Bone marrow (tissue), 2 donors: Measurements from ENCODE around the gene GNPTG.

ENCODE experiments used
- DNase-seq, 2 donors: peaks; one replicate each; lab custom pipeline; 2025; lab: John Stamatoyannopoulos, UW

The GNPTG gene

DNA sequence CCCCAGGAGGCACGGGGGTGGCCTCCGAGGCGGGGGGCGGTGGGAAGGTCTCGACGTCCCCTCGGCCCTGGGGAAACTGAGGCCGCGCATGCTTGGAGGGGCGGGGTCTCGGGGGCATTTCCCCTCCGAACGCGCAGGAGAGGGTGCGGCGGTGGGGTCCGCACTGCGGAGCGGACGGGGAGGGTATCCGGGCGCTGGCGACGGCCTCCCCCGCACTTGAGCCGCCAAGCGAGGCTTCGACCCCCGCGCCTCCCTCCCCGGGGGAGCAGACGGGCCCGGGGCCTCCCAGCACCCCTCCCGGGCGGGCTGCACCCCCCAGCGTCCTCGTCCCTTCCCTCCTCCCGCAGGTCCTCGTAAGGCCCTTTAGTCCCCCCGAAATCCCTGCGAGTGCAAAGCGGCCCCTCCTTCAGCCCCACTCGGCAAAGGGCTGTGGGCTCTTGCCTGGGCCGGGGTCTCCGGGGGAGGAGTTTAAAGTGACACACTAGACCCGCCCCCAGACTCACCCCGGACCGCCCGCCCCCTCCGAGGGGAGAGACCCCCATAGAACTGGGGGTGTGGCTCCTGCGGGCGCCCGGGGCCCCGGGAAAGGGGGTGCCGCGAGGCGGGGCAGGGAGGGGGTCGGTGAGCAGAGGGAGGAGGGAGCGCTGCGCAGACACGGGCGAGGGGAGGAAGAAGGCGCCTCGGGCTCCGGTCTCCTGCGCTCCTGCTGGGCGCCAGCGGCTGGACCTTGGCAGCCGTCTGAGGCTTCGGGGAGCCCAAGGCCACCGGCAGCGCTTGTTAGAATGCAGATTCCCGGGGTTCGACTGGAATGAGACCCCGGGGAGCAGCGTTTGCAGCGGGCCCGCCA, 17.7 kb upstream of the GNPTG start:
- DNase-seq, result no peak

- no peak for DNase-seq
Measured at GRCh38 chr16:1334739-1335138, 17.0 kb upstream of the GNPTG start.

GRCh38 chr16:1335211-1335971, 16.3 kb upstream of the GNPTG start:
- no peak for DNase-seq

DNA sequence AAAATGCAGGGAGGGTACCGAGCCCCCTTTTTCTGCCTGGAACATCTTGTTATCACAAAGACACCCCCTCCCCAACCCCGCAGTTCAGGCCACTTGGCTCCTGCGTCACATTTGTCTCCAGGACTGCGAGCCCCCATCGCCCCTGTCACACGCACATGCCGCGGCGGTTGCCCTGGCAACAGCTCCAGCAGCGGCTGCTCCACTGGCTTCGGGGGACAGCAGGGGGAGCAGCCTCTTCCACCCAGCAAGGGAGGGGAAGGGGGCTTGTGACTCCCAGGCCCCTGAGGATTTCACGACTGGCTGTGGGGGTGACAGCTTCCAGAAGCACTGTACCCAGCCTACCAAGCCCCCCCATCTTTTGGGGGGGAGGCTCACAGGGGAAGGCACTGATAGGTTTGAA, 15.7 kb upstream of the GNPTG start:
- no peak for DNase-seq

GRCh38 chr16:1336619-1337018, 15.1 kb upstream of the GNPTG start:
- no peak for DNase-seq

- DNase-seq, result no peak
Measured at GRCh38 chr16:1337486-1337885, 14.2 kb upstream of the GNPTG start.

DNA sequence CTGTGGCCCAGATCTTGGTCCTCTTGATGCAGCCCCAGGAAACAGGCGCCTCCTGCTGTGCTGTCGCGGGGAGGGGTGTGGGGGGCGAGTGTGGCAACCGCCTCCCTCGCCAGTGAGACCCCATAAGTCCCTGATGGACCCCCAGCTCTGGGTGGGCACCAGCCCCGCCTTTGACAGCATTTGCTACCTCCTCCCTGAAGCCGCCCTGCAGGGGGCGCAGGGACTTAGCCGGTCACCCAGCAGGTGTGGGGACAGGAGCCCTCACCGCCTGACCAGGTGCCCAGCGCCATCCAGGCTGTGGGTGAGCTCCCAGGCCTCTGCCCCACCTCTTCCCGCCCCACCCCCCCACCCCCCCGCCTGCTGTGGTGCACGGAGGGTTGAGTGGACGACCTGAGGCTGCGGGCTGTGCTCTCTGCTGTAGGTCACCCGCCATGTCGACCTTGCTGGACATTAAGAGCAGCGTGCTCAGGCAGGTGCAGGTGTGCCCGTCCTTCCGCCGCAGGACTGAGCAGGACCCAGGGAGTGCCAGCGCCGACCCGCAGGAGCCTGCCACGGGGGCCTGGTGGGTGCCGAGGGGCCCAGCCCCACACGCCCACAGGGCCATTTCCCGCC, 13.5 kb upstream of the GNPTG start:
- DNase-seq, result no peak

- no peak for DNase-seq
Measured at GRCh38 chr16:1338855-1339675, 12.7 kb upstream of the GNPTG start.

- no peak for DNase-seq
Measured at GRCh38 chr16:1340730-1341494, 10.8 kb upstream of the GNPTG start.

- DNase-seq, result no peak
Measured at GRCh38 chr16:1341495-1342420, 10.0 kb upstream of the GNPTG start.

- DNase-seq, result peak; percentile 94 to 95
Measured at GRCh38 chr16:1342526-1343427, 9.0 kb upstream of the GNPTG start.

DNA sequence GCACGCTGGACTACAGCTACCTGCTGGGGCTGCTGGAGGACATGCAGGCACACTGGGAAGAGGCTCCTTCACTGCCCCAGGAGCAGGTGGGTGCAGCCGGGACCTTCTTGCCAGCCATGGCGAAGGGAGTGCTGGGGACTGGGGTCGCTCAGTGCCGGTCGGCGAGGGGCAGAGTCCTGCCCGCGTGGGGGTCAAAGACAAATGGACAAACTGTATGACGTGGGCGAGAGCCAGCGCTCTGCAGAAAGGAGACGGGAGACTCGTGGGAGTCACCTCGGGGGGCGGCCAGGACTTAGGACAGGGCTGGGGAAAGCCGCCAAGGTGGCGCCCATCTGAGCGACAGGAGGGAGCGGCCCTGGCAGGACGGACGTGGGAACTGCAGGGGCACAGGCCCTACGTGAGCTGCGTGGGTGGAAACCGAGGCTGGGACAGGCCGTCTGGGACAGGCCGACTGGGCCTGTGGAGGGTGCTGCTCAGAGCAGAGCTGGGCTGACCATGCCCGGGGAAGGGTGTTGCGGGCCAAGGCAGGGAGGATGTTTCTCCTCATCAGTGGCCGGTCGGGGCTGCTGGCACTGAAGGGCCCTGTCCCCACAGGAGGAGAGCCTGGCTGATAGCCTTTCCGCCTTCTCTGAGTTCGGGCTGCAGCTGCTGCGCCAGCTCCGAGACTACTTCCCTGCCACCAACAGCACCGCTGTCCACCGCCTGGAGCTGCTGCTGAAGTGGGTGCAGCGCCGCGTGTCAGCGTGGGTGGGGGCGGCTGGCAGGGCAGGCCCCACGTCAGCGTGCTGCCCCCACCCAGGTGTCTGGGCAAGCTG, 8.1 kb upstream of the GNPTG start:
- DNase-seq, result no peak

- DNase-seq, result no peak
Measured at GRCh38 chr16:1344499-1344898, 7.2 kb upstream of the GNPTG start.

GRCh38 chr16:1345087-1345486, 6.6 kb upstream of the GNPTG start:
- no peak for DNase-seq

- no peak for DNase-seq
Measured at GRCh38 chr16:1345651-1346421, 5.9 kb upstream of the GNPTG start.

DNA sequence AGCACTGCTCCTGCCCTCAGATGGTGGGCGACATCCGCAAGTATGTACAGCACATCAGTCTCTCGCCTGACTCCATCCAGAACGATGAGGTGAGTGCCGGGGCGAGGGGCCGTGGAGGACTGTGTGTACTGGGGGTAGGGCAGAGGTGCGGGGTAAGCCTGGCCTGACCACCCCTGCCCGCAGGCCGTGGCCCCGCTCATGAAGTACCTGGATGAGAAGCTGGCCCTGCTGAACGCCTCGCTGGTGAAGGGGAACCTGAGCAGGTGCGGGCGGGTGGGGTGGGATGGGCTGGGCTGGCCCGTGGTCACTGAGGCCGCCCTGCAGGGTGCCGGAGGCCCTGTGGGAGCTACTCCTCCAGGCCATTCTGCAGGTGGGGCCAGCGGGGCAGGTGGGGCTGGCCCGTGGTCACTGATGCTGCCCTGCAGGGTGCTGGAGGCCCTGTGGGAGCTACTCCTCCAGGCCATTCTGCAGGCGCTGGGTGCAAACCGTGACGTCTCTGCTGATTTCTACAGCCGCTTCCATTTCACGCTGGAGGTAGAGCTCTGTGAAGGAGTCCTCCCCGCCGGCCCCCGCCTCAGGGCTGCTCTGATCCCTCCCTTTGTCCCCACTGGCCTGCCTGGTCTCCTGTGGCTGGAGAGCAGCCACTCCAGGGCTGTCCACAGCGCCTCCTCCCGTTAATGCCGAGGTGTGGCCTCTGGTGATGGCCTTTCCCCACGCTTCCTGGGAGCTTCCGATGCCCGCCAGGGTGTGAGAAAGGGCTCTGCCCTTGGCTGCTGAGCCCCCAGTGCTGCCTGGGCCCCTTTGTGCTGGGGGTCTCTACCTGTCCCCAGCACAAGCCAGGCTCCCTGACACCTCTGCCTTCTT, 5.1 kb upstream of the GNPTG start:
- no peak for DNase-seq
